Gastrocnemius medialis (tissue), 4 donors: Measurements from ENCODE around the gene LCN6. TPM values are rescaled to one million over a fixed set of nuclear protein-coding genes. Genes with fewer than 3 reads are reported as not detected.

ENCODE experiments used
- ATAC-seq, 2 donors: fragments of 150-250 bp; one replicate each; pipeline ENCODE4 v1.9.1; 2016
- DNase-seq, 2 donors: peaks; one replicate each; pipeline ENCODE4 v3.0.0-alpha.2; 2019
- H3K27ac ChIP-seq, 4 donors: fragments of 200-600 bp; sonication (generic); 1 replicate in 1 of 4; 2 replicates in 3 of 4; pipeline ENCODE4 v1.5.1; 2016 to 2018; ENCODE audit warnings: mild to moderate bottlenecking in 2 of 4, moderate library complexity in 1 of 4
- H3K27me3 ChIP-seq, 3 donors: fragments of 200-600 bp; sonication (generic) in 2 of 3; 1 replicate in 1 of 3; 2 replicates in 2 of 3; pipeline versions ENCODE4 v1.5.1 to v1.6.0; 2016 to 2019; ENCODE audit warnings: mild to moderate bottlenecking in 1 of 3, moderate library complexity in 1 of 3
- H3K36me3 ChIP-seq, 2 donors: fragments of 200-600 bp; sonication (generic) in 1 of 2; one replicate each; pipeline ENCODE4 v1.5.1; 2017 to 2018
- H3K4me1 ChIP-seq, 2 donors: fragments of 200-600 bp; sonication (generic) in 1 of 2; one replicate each; pipeline ENCODE4 v1.5.1; 2016 to 2017; ENCODE audit warnings: mild to moderate bottlenecking in 2 of 2
- H3K4me3 ChIP-seq, 4 donors: fragments of 200-600 bp; sonication (generic) in 3 of 4; 1 replicate in 1 of 4; 2 replicates in 3 of 4; pipeline ENCODE4 v1.5.1; 2016 to 2019; ENCODE audit warnings: mild to moderate bottlenecking in 2 of 4
- H3K9me3 ChIP-seq, 3 donors: fragments of 200-600 bp; sonication (generic) in 2 of 3; 1 replicate in 1 of 3; 2 replicates in 2 of 3; pipeline ENCODE4 v1.5.1; 2016 to 2019
- POLR2A ChIP-seq, 2 donors: fragments of 450-650 bp; IDR thresholded peaks; one replicate each; pipeline ENCODE4 v1.6.1; 2017; ENCODE audit warnings: antibody characterized with exemption in 2 of 2, mild to moderate bottlenecking in 2 of 2, moderate library complexity in 2 of 2
- in situ Hi-C, 4 donors: fragments of 200-750 bp; cut with MboI; loops; one replicate each; pipeline versions ENCODE4 v1.15.0 to v1.8.0; 2017; ENCODE audit warnings: low sequenced_read_pairs in 4 of 4
- intact Hi-C: fragments of 100-400 bp; cut with DNase I; formaldehyde crosslinking; loops from one replicate; pipeline ENCODE4 v1.15.1; 2023; ENCODE audit warnings: low total_unique reads
- total RNA-seq, 4 donors: library from RNA; depleted of rRNA; stranded (reverse); fragments of >200 nt; gene quantifications; one replicate each; pipeline versions ENCODE4 v1.1.0 to v1.2.3, GENCODE V29; 2016
- TF ChIP-seq, protein P1 (sequence below), 5 experiments: fragments of 450-650 bp in 3 of 5; fragments of 200-600 bp in 2 of 5; sonication (generic) in 2 of 5; IDR thresholded peaks in 4 of 5; conservative IDR thresholded peaks in 1 of 5; 1 replicate in 4 of 5; 2 replicates in 1 of 5; pipeline ENCODE4 v1.5.1; 2016 to 2019; ENCODE audit warnings: antibody characterized with exemption in 5 of 5, mild to moderate bottlenecking in 3 of 5, moderate library complexity in 3 of 5

The LCN6 gene
- total RNA-seq, 4 donors from 2014 or later = 2.1 to 11.7 (median 3.7) TPM

GRCh38 chr9:136776947-136777346, 28.6 kb upstream of the LCN6 start:
- in situ Hi-C loops = loop anchor here in 1 of 4 donors (25.0 kb wide), 1 partner anchor 160 kb away; the partner anchor contains the start of genes C8G and FBXW5
- no peaks in the 10 kb centered on the region for H3K36me3 ChIP-seq
- H3K4me1 ChIP-seq = no peaks in the 10 kb centered on the region
- H3K27ac ChIP-seq = no peak overlapping the region
- no peak overlapping the region for H3K4me3 ChIP-seq
- TF ChIP-seq POLR2A (IDR thresholded peaks at IDR 0.05) = no peak
- TF ChIP-seq, protein P1, sequence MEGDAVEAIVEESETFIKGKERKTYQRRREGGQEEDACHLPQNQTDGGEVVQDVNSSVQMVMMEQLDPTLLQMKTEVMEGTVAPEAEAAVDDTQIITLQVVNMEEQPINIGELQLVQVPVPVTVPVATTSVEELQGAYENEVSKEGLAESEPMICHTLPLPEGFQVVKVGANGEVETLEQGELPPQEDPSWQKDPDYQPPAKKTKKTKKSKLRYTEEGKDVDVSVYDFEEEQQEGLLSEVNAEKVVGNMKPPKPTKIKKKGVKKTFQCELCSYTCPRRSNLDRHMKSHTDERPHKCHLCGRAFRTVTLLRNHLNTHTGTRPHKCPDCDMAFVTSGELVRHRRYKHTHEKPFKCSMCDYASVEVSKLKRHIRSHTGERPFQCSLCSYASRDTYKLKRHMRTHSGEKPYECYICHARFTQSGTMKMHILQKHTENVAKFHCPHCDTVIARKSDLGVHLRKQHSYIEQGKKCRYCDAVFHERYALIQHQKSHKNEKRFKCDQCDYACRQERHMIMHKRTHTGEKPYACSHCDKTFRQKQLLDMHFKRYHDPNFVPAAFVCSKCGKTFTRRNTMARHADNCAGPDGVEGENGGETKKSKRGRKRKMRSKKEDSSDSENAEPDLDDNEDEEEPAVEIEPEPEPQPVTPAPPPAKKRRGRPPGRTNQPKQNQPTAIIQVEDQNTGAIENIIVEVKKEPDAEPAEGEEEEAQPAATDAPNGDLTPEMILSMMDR (IDR thresholded peaks at IDR 0.05 in 4 of 5, conservative IDR thresholded peaks at IDR 0.05 in 1 of 5) = no peak
- no peak for ATAC-seq
- H3K27me3 ChIP-seq = no peaks in the 10 kb centered on the region
- no peak for DNase-seq
- H3K9me3 ChIP-seq = peaks cover 0 to 5% (median 2%) of the 10 kb centered on the region in 3 donors
- intact Hi-C loops = no loop called here

DNA sequence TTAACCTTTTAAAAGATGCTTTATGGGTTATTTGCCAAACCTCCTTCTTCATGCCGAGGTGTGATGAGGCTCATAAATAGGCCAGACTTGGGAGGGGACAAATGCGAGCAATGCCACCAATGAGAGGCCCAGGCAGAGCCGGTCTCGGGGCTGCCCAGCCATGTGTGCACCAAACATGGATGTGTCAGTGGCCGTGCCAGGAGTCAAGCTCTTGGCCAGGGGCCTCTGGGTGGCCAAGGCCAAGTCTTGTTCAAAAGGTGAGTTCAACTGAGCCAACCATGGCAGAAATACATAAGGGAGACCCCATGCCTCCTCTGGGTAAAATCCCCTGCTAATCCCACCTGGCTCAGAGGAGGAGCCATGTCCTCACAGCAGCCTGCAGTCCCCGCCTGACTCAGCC, 26.9 kb upstream of the LCN6 start:
- Histone ChIP-seq H3K4me3 (no peak overlapping the region), H3K27ac (no peak overlapping the region), H3K27me3 (no peaks in the 10 kb centered on the region), H3K36me3 (no peaks in the 10 kb centered on the region), H3K4me1 (no peaks in the 10 kb centered on the region), H3K9me3 (peaks cover 0 to 5% (median 2%) of the 10 kb centered on the region in 3 donors)
- in situ Hi-C loops = loop anchor here in 1 of 4 donors (25.0 kb wide), 1 partner anchor 162 kb away; the partner anchor contains the start of genes C8G and FBXW5
- TF ChIP-seq, protein P1 (IDR thresholded peaks at IDR 0.05 in 4 of 5, conservative IDR thresholded peaks at IDR 0.05 in 1 of 5) = no peak
- no peak for TF ChIP-seq POLR2A (IDR thresholded peaks at IDR 0.05)
- DNase-seq (no peak), ATAC-seq (no peak)
- intact Hi-C loops = no loop called here

- DNase-seq (no peak), ATAC-seq (no peak)
- Histone ChIP-seq H3K4me3 (no peak overlapping the region), H3K4me1 (no peaks in the 10 kb centered on the region), H3K27ac (no peak overlapping the region), H3K36me3 (no peaks in the 10 kb centered on the region), H3K9me3 (peaks cover 0 to 5% (median 2%) of the 10 kb centered on the region in 3 donors), H3K27me3 (peaks cover 0 to 3% (median 0%) of the 10 kb centered on the region in 3 donors)
- intact Hi-C loops = no loop called here
- in situ Hi-C loops = loop anchor here in 1 of 4 donors (25.0 kb wide), 1 partner anchor 163 kb away; the partner anchor contains the start of genes C8G and FBXW5
- no peak for TF ChIP-seq POLR2A (IDR thresholded peaks at IDR 0.05)
- TF ChIP-seq, protein P1 (IDR thresholded peaks at IDR 0.05 in 4 of 5, conservative IDR thresholded peaks at IDR 0.05 in 1 of 5) = no peak
These were observed 26.2 kb upstream of the LCN6 start for GRCh38 chr9:136774416-136775045.

- intact Hi-C loops (no loop called here), in situ Hi-C loops (no loop called here)
- Histone ChIP-seq H3K9me3 (peaks cover 0 to 5% (median 2%) of the 10 kb centered on the region in 3 donors), H3K4me3 (no peak overlapping the region), H3K27ac (no peak overlapping the region), H3K27me3 (peaks cover 0 to 3% (median 0%) of the 10 kb centered on the region in 3 donors), H3K4me1 (no peaks in the 10 kb centered on the region), H3K36me3 (no peaks in the 10 kb centered on the region)
- no peak for TF ChIP-seq POLR2A (IDR thresholded peaks at IDR 0.05)
- TF ChIP-seq, protein P1 (IDR thresholded peaks at IDR 0.05 in 4 of 5, conservative IDR thresholded peaks at IDR 0.05 in 1 of 5) = no peak
- ATAC-seq = peak in 1 of 2 donors; percentile 74
- DNase-seq = no peak
These were observed 25.2 kb upstream of the LCN6 start for GRCh38 chr9:136773386-136774044.
